ENCODE measurements around the gene NRG3. TPM values are rescaled to one million over a fixed set of nuclear protein-coding genes. Genes with fewer than 3 reads are reported as not detected.

NRG3 gene
- total RNA-seq, 1 donor from 2014 or later, result 6.1 TPM

DNA sequence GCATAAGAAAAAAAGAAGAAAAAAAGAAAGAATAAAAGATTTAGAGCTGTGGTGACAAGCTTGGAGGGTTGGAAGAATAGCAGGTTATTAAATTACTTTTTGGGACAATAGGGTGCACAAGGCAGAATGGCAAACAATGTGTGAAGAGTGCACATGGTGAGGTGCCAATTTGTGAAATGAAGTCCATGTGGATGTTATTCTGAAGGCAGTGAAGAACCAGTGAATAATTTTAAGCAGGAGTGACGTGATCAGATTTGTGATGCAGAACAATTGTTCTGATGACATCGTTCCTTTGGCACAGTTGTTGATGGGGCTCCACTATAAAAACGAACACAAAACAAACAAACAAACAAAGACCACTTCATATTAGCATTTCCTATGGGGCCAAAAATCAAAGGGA, 700.3 kb downstream of the NRG3 start:
- Mint-ChIP-seq H3K4me3 (no peak overlapping the region), H3K4me1 (ENCODE audit: unreplicated experiment) (peaks cover 17% of the 10 kb centered on the region), H3K36me3 (no peaks in the 10 kb centered on the region), H3K27ac (no peak overlapping the region), H3K27me3 (no peaks in the 10 kb centered on the region), H3K9me3 (no peaks in the 10 kb centered on the region)
- TF ChIP-seq, protein P1, sequence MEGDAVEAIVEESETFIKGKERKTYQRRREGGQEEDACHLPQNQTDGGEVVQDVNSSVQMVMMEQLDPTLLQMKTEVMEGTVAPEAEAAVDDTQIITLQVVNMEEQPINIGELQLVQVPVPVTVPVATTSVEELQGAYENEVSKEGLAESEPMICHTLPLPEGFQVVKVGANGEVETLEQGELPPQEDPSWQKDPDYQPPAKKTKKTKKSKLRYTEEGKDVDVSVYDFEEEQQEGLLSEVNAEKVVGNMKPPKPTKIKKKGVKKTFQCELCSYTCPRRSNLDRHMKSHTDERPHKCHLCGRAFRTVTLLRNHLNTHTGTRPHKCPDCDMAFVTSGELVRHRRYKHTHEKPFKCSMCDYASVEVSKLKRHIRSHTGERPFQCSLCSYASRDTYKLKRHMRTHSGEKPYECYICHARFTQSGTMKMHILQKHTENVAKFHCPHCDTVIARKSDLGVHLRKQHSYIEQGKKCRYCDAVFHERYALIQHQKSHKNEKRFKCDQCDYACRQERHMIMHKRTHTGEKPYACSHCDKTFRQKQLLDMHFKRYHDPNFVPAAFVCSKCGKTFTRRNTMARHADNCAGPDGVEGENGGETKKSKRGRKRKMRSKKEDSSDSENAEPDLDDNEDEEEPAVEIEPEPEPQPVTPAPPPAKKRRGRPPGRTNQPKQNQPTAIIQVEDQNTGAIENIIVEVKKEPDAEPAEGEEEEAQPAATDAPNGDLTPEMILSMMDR (conservative IDR thresholded peaks at IDR 0.05), result no peak
- DNase-seq (ENCODE audit: extremely low spot score, unreplicated experiment), result no peak

DNA sequence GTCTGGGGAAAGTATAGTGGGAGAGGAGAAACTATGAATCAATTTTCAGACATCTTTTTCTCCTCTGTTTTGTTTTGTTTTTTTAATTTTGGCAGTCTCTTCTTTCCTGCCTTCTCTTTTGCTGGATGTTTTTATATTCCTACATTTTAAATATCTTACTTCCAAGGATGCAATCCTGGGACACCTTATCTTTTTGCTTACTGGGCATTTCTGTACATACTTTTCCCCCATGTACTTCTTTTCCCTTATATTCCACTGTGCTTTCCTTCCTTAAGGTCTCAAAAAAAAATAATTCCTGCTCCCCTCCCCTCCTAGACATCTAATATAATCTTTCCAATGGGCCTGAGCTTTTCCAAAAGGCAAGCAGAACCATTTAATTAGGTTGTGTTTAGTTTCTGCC, 701.1 kb downstream of the NRG3 start:
- Mint-ChIP-seq H3K4me1 (ENCODE audit: unreplicated experiment) (peaks cover 17% of the 10 kb centered on the region), H3K4me3 (no peak overlapping the region), H3K36me3 (no peaks in the 10 kb centered on the region), H3K27ac (no peak overlapping the region), H3K9me3 (no peaks in the 10 kb centered on the region), H3K27me3 (no peaks in the 10 kb centered on the region)
- TF ChIP-seq, protein P1 (conservative IDR thresholded peaks at IDR 0.05), result no peak
- DNase-seq (ENCODE audit: extremely low spot score, unreplicated experiment), result no peak

DNA sequence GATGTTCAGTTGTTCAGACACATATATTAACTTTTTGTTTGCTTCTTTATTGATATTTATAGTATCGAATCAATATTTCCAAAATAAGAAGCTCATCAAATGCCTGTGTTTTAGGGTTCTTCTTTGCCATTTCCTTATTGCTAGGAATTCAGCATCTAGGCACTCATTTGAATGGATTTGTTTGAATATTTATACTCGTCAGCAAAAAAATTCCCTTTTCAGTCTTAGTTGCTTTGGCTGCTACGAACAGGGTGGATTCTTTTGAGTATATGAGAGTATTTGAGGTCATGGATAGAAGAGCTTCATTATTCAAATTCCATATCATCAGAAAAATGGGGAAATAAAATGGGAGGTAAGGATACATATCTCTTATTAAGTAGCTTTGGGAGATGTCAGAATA, 706.9 kb downstream of the NRG3 start:
- no peaks in the 10 kb centered on the region for H3K9me3 Mint-ChIP-seq
- H3K4me1 Mint-ChIP-seq (ENCODE audit: unreplicated experiment), result peaks cover 8% of the 10 kb centered on the region
- H3K27me3 Mint-ChIP-seq, result no peaks in the 10 kb centered on the region
- DNase-seq (ENCODE audit: extremely low spot score, unreplicated experiment), result no peak
- no peak overlapping the region for H3K4me3 Mint-ChIP-seq
- TF ChIP-seq, protein P1 (conservative IDR thresholded peaks at IDR 0.05), result no peak
- no peak overlapping the region for H3K27ac Mint-ChIP-seq
- no peaks in the 10 kb centered on the region for H3K36me3 Mint-ChIP-seq

DNA sequence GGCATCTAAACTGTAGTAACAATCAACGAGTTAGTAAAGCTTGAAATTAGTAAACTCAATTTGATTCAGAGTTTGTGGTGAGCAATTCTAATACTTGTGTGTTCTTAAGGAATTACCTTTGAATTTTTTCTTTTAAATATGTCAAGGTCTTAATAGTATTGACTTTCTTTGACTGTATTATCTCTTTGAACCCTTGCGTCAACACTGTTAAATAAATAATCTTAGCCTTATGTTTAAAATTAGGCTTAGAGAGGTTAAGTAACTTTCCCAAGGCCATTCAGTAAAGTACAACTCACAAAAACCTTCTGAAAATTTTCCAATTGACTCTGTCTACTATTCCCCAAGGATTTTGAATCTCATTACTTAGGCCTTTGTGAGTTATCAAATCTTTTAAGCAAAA, 716.4 kb downstream of the NRG3 start:
- DNase-seq (ENCODE audit: extremely low spot score, unreplicated experiment), result no peak
- Mint-ChIP-seq H3K4me3 (no peak overlapping the region), H3K4me1 (ENCODE audit: unreplicated experiment) (no peaks in the 10 kb centered on the region), H3K9me3 (no peaks in the 10 kb centered on the region), H3K27me3 (no peaks in the 10 kb centered on the region), H3K27ac (no peak overlapping the region), H3K36me3 (no peaks in the 10 kb centered on the region)
- TF ChIP-seq, protein P1 (conservative IDR thresholded peaks at IDR 0.05), result no peak

DNA sequence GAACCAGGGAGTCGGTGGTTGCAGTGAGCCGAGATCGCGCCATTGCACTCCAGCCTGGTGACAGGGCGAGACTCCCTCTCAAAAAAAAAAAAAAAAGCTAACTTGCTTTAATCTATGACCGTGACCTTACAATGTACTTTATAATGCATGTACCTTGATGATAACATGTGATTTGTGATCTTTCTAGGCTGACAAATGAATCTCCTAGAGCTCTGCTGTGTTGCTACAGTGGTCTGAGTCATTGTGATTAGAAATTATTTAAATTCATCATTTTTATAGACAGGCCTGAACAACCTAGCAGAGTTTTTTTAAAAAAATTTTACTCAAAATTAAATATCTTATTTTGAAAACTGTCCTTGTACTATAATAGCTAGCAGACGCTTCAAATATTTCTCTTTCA, 722.8 kb downstream of the NRG3 start:
- H3K36me3 Mint-ChIP-seq, result no peaks in the 10 kb centered on the region
- no peaks in the 10 kb centered on the region for H3K4me1 Mint-ChIP-seq (ENCODE audit: unreplicated experiment)
- H3K4me3 Mint-ChIP-seq, result no peak overlapping the region
- H3K27me3 Mint-ChIP-seq, result no peaks in the 10 kb centered on the region
- no peaks in the 10 kb centered on the region for H3K9me3 Mint-ChIP-seq
- no peak for DNase-seq (ENCODE audit: extremely low spot score, unreplicated experiment)
- no peak overlapping the region for H3K27ac Mint-ChIP-seq
- TF ChIP-seq, protein P1 (conservative IDR thresholded peaks at IDR 0.05), result no peak

DNA sequence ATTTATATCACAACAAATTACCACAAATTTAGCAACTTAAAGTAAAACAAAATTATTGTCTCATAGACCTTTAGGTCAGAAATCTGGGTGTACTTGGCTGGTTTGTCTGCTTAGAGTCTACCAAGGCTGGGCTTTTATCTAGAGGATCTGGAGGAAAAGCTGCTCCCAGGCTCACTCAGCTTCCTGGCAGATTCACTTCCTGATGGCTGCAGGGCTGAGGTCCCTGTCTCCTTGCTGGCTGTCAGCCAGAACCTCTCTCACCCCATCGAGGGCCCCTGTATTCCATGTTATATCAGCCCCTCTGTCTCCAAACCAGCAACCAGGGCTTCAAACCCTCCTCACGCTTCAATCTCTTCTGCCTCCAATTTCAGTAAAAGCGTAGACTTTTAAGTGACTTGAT, 734.9 kb downstream of the NRG3 start:
- Mint-ChIP-seq H3K27me3 (no peaks in the 10 kb centered on the region), H3K4me1 (ENCODE audit: unreplicated experiment) (peaks cover 4% of the 10 kb centered on the region), H3K36me3 (no peaks in the 10 kb centered on the region), H3K4me3 (no peak overlapping the region), H3K27ac (no peak overlapping the region), H3K9me3 (peaks cover 5% of the 10 kb centered on the region)
- TF ChIP-seq, protein P1 (conservative IDR thresholded peaks at IDR 0.05), result no peak
- DNase-seq (ENCODE audit: extremely low spot score, unreplicated experiment), result no peak

Data from type B pancreatic cell (in vitro differentiated cells).